HEK293 (cell line): Measurements from ENCODE around the gene TCF7L1.

Experiments
- GFI1B ChIP-seq: fragments of 450-650 bp; formaldehyde crosslinking; IDR thresholded peaks from 2 replicates; pipeline ENCODE4 v1.5.1; 2016; ENCODE audit warnings: missing biosample characterization, missing genetic modification characterization
- GLI4 ChIP-seq: fragments of 450-650 bp; formaldehyde crosslinking; IDR thresholded peaks from 2 replicates; pipeline ENCODE4 v1.5.1; 2016; ENCODE audit warnings: missing biosample characterization, missing genetic modification characterization
- GLIS2 ChIP-seq: fragments of 450-650 bp; formaldehyde crosslinking; IDR thresholded peaks from 2 replicates; pipeline ENCODE4 v1.5.1; 2016; ENCODE audit warnings: missing biosample characterization, missing genetic modification characterization
- HIC1 ChIP-seq: fragments of 450-650 bp; formaldehyde crosslinking; IDR thresholded peaks from 2 replicates; pipeline ENCODE4 v1.5.1; 2016; ENCODE audit warnings: missing biosample characterization, missing genetic modification characterization
- KLF1 ChIP-seq: fragments of 450-650 bp; formaldehyde crosslinking; IDR thresholded peaks from 2 replicates; pipeline ENCODE4 v1.5.1; 2016; ENCODE audit warnings: missing biosample characterization, missing genetic modification characterization
- KLF17 ChIP-seq: fragments of 450-650 bp; formaldehyde crosslinking; IDR thresholded peaks from 2 replicates; pipeline ENCODE4 v1.5.1; 2016; ENCODE audit warnings: missing biosample characterization, missing genetic modification characterization
- KLF7 ChIP-seq: fragments of 450-650 bp; formaldehyde crosslinking; IDR thresholded peaks from 2 replicates; pipeline ENCODE4 v1.5.1; 2016; ENCODE audit warnings: missing biosample characterization, missing genetic modification characterization, borderline replicate concordance
- SCRT2 ChIP-seq: fragments of 450-650 bp; formaldehyde crosslinking; IDR thresholded peaks from 2 replicates; pipeline ENCODE4 v1.5.1; 2016; ENCODE audit warnings: missing biosample characterization, missing genetic modification characterization
- SETDB1 ChIP-seq: IDR thresholded peaks from one replicate; pipeline ENCODE4 v1.6.1; 2017; ENCODE audit warnings: mild to moderate bottlenecking, low read length, moderate library complexity, mixed read lengths; ENCODE audit not compliant: insufficient read length
- SP2 ChIP-seq: fragments of 450-650 bp; formaldehyde crosslinking; IDR thresholded peaks from 2 replicates; pipeline ENCODE4 v1.5.1; 2016; ENCODE audit warnings: missing biosample characterization, missing genetic modification characterization
- SP3 ChIP-seq: fragments of 450-650 bp; formaldehyde crosslinking; IDR thresholded peaks from 2 replicates; pipeline ENCODE4 v1.5.1; 2016; ENCODE audit warnings: missing biosample characterization, missing genetic modification characterization
- SP7 ChIP-seq: fragments of 450-650 bp; formaldehyde crosslinking; IDR thresholded peaks from 2 replicates; pipeline ENCODE4 v1.5.1; 2016; ENCODE audit warnings: missing biosample characterization, missing genetic modification characterization
- TCF7L2 ChIP-seq: IDR thresholded peaks from 2 replicates; pipeline ENCODE4 v1.6.1; 2011; ENCODE audit warnings: low read depth, mild to moderate bottlenecking, inconsistent platforms, low read length, moderate library complexity, borderline replicate concordance
- YY1 ChIP-seq: fragments of 450-650 bp; formaldehyde crosslinking; IDR thresholded peaks from 2 replicates; pipeline ENCODE4 v1.5.1; 2018; ENCODE audit warnings: missing biosample characterization, missing genetic modification characterization
- ZBTB20 ChIP-seq: fragments of 450-650 bp; formaldehyde crosslinking; IDR thresholded peaks from 2 replicates; pipeline ENCODE4 v1.5.1; 2016; ENCODE audit warnings: missing biosample characterization, missing genetic modification characterization
- ZBTB48 ChIP-seq: fragments of 450-650 bp; formaldehyde crosslinking; IDR thresholded peaks from 2 replicates; pipeline ENCODE4 v1.5.1; 2016; ENCODE audit warnings: missing biosample characterization, missing genetic modification characterization
- ZBTB6 ChIP-seq: fragments of 450-650 bp; formaldehyde crosslinking; IDR thresholded peaks from 2 replicates; pipeline ENCODE4 v1.5.1; 2017; ENCODE audit warnings: missing biosample characterization, missing genetic modification characterization
- ZEB2 ChIP-seq: fragments of 450-650 bp; formaldehyde crosslinking; IDR thresholded peaks from 2 replicates; pipeline ENCODE4 v1.5.1; 2016; ENCODE audit warnings: missing biosample characterization, missing genetic modification characterization
- ZFP3 ChIP-seq: fragments of 450-650 bp; formaldehyde crosslinking; IDR thresholded peaks from 2 replicates; pipeline ENCODE4 v1.5.1; 2016; ENCODE audit warnings: low read depth, missing biosample characterization, missing genetic modification characterization
- ZFP37 ChIP-seq: fragments of 450-650 bp; formaldehyde crosslinking; IDR thresholded peaks from 2 replicates; pipeline ENCODE4 v1.5.1; 2016; ENCODE audit warnings: missing biosample characterization, missing genetic modification characterization
- ZNF133 ChIP-seq: fragments of 450-650 bp; formaldehyde crosslinking; IDR thresholded peaks from 2 replicates; pipeline ENCODE4 v1.5.1; 2016; ENCODE audit warnings: missing biosample characterization, missing genetic modification characterization
- ZNF155 ChIP-seq: fragments of 450-650 bp; formaldehyde crosslinking; IDR thresholded peaks from 2 replicates; pipeline ENCODE4 v1.5.1; 2016; ENCODE audit warnings: missing biosample characterization, missing genetic modification characterization
- ZNF211 ChIP-seq: fragments of 450-650 bp; formaldehyde crosslinking; IDR thresholded peaks from 2 replicates; pipeline ENCODE4 v1.5.1; 2016; ENCODE audit warnings: low read depth, missing biosample characterization, missing genetic modification characterization
- ZNF223 ChIP-seq: fragments of 450-650 bp; formaldehyde crosslinking; IDR thresholded peaks from 2 replicates; pipeline ENCODE4 v1.5.1; 2016; ENCODE audit warnings: missing biosample characterization, missing genetic modification characterization
- ZNF239 ChIP-seq: fragments of 450-650 bp; formaldehyde crosslinking; IDR thresholded peaks from 2 replicates; pipeline ENCODE4 v1.5.1; 2016; ENCODE audit warnings: missing biosample characterization, missing genetic modification characterization
- ZNF248 ChIP-seq: fragments of 450-650 bp; formaldehyde crosslinking; IDR thresholded peaks from 2 replicates; pipeline ENCODE4 v1.5.1; 2017; ENCODE audit warnings: missing biosample characterization, missing genetic modification characterization
- ZNF311 ChIP-seq: fragments of 450-650 bp; formaldehyde crosslinking; IDR thresholded peaks from 2 replicates; pipeline ENCODE4 v1.5.1; 2017; ENCODE audit warnings: missing biosample characterization, missing genetic modification characterization, borderline replicate concordance
- ZNF350 ChIP-seq: fragments of 450-650 bp; formaldehyde crosslinking; IDR thresholded peaks from 2 replicates; pipeline ENCODE4 v1.5.0; 2017; ENCODE audit warnings: missing biosample characterization, mild to moderate bottlenecking, missing genetic modification characterization
- ZNF423 ChIP-seq: fragments of 450-650 bp; formaldehyde crosslinking; IDR thresholded peaks from 2 replicates; pipeline ENCODE4 v1.5.1; 2016; ENCODE audit warnings: missing biosample characterization, missing genetic modification characterization
- ZNF449 ChIP-seq: fragments of 450-650 bp; formaldehyde crosslinking; IDR thresholded peaks from 2 replicates; pipeline ENCODE4 v1.5.1; 2017; ENCODE audit warnings: missing biosample characterization, mild to moderate bottlenecking, missing genetic modification characterization, moderate library complexity
- ZNF510 ChIP-seq: fragments of 450-650 bp; formaldehyde crosslinking; IDR thresholded peaks from 2 replicates; pipeline ENCODE4 v1.5.1; 2018; ENCODE audit warnings: mild to moderate bottlenecking, missing genetic modification characterization, missing biosample characterization; ENCODE audit not compliant: insufficient replicate concordance
- ZNF529 ChIP-seq: fragments of 450-650 bp; formaldehyde crosslinking; IDR thresholded peaks from 2 replicates; pipeline ENCODE4 v1.5.1; 2017; ENCODE audit warnings: missing genetic modification characterization, missing biosample characterization; ENCODE audit not compliant: insufficient replicate concordance
- ZNF548 ChIP-seq: fragments of 450-650 bp; formaldehyde crosslinking; IDR thresholded peaks from 2 replicates; pipeline ENCODE4 v1.5.1; 2016; ENCODE audit warnings: missing biosample characterization, missing genetic modification characterization
- ZNF558 ChIP-seq: fragments of 450-650 bp; formaldehyde crosslinking; IDR thresholded peaks from 2 replicates; pipeline ENCODE4 v1.5.1; 2016; ENCODE audit warnings: missing biosample characterization, missing genetic modification characterization
- ZNF571 ChIP-seq: fragments of 450-650 bp; formaldehyde crosslinking; IDR thresholded peaks from 2 replicates; pipeline ENCODE4 v1.5.0; 2017; ENCODE audit warnings: missing biosample characterization, missing genetic modification characterization
- ZNF596 ChIP-seq: fragments of 450-650 bp; IDR thresholded peaks from 2 replicates; pipeline ENCODE4 v1.5.0; 2018; ENCODE audit warnings: missing biosample characterization, mild to moderate bottlenecking, missing genetic modification characterization, moderate library complexity
- ZNF610 ChIP-seq: fragments of 450-650 bp; formaldehyde crosslinking; IDR thresholded peaks from 2 replicates; pipeline ENCODE4 v1.5.1; 2016; ENCODE audit warnings: missing biosample characterization, missing genetic modification characterization, borderline replicate concordance
- ZNF658 ChIP-seq: fragments of 450-650 bp; formaldehyde crosslinking; IDR thresholded peaks from 2 replicates; pipeline ENCODE4; 2016; ENCODE audit warnings: missing biosample characterization, missing genetic modification characterization
- ZNF677 ChIP-seq: fragments of 450-650 bp; IDR thresholded peaks from 2 replicates; pipeline ENCODE4 v1.5.0; 2018; ENCODE audit warnings: missing biosample characterization, mild to moderate bottlenecking, missing genetic modification characterization, moderate library complexity
- ZNF747 ChIP-seq: fragments of 450-650 bp; formaldehyde crosslinking; IDR thresholded peaks from 2 replicates; pipeline ENCODE4 v1.5.1; 2016; ENCODE audit warnings: missing biosample characterization, missing genetic modification characterization

Gene TCF7L1

GRCh38 chr2:85353876-85354285 is 220.7 kb downstream of the TCF7L1 start (continued):
- TF ChIP-seq ZEB2 (tag by site-specific recombination) (no peak), ZBTB48 (no peak), ZNF558 (tag by site-specific recombination) (no peak), ZNF610 (no peak), ZNF223 (tag by site-specific recombination) (no peak), ZNF133 (no peak), ZNF548 (tag by site-specific recombination) (no peak), SETDB1 (no peak), KLF17 (no peak), ZBTB20 (tag by site-specific recombination) (peak; percentile 38; the same call in 1 of the 2 replicates), SP2 (tag by site-specific recombination) (no peak), ZNF211 (tag by site-specific recombination) (no peak), ZFP3 (tag by site-specific recombination) (no peak), ZNF239 (tag by site-specific recombination) (no peak), ZNF510 (tag by site-specific recombination) (no peak), GFI1B (tag by site-specific recombination) (no peak), ZNF423 (tag by site-specific recombination) (0 out of 2 replicates have a peak, but pooled peaks have one; percentile 25), YY1 (no peak), ZNF350 (no peak), GLIS2 (tag by site-specific recombination) (no peak), ZNF529 (tag by site-specific recombination) (no peak), SP3 (tag by site-specific recombination) (no peak), HIC1 (tag by site-specific recombination) (peak; percentile 43; the same call in 1 of the 2 replicates), ZBTB6 (tag by site-specific recombination) (no peak), ZNF248 (tag by site-specific recombination) (no peak), ZNF677 (tag by site-specific recombination) (no peak), SCRT2 (tag by site-specific recombination) (peak; percentile 31; the same call in 1 of the 2 replicates), KLF1 (tag by site-specific recombination) (peak; percentile 93), ZNF658 (tag by site-specific recombination) (no peak), ZNF571 (tag by site-specific recombination) (no peak), TCF7L2 (no peak), ZNF596 (no peak), GLI4 (tag by site-specific recombination) (no peak), ZFP37 (tag by site-specific recombination) (no peak), ZNF449 (tag by site-specific recombination) (no peak), ZNF155 (tag by site-specific recombination) (no peak), ZNF311 (no peak), ZNF747 (tag by site-specific recombination) (no peak), SP7 (tag by site-specific recombination) (no peak), KLF7 (tag by site-specific recombination) (peak; percentile 41; the same call in 1 of the 2 replicates)
